ENCODE results near the gene RAI1.

RAI1 gene

GRCh38 chr17:17714261-17714866, 33.1 kb downstream of the RAI1 start:
- DNase-seq (ENCODE audit: insufficient read length, low spot score) (no peak), FAIRE-seq (peak; percentile 52)

- FAIRE-seq, result no peak
- DNase-seq (ENCODE audit: insufficient read length, low spot score), result no peak
Observed at GRCh38 chr17:17714879-17715278, 33.6 kb downstream of the RAI1 start.

GRCh38 chr17:17716837-17717523, 35.7 kb downstream of the RAI1 start:
- DNase-seq (ENCODE audit: insufficient read length, low spot score) (no peak), FAIRE-seq (no peak)

GRCh38 chr17:17718251-17718650, 37.0 kb downstream of the RAI1 start:
- FAIRE-seq (no peak), DNase-seq (ENCODE audit: insufficient read length, low spot score) (no peak)

GRCh38 chr17:17719199-17719940, 38.1 kb downstream of the RAI1 start:
- FAIRE-seq (no peak), DNase-seq (ENCODE audit: insufficient read length, low spot score) (no peak)

- DNase-seq (ENCODE audit: insufficient read length, low spot score), result no peak
- FAIRE-seq, result no peak
Observed at GRCh38 chr17:17719966-17720543, 38.8 kb downstream of the RAI1 start.

- FAIRE-seq, result no peak
Observed at GRCh38 chr17:17721140-17721668, 39.9 kb downstream of the RAI1 start.

GRCh38 chr17:17722081-17722905, 41.0 kb downstream of the RAI1 start:
- no peak for FAIRE-seq
- no peak for DNase-seq (ENCODE audit: insufficient read length, low spot score)

More at GRCh38 chr17:17721140-17721668, 39.9 kb downstream of the RAI1 start:
- no peak for DNase-seq (ENCODE audit: insufficient read length, low spot score)

- FAIRE-seq (no peak), DNase-seq (ENCODE audit: insufficient read length, low spot score) (no peak)
Observed at GRCh38 chr17:17722906-17723353, 41.7 kb downstream of the RAI1 start.

- DNase-seq (ENCODE audit: insufficient read length, low spot score) (peak; percentile 65), FAIRE-seq (no peak)
Observed at GRCh38 chr17:17723354-17724261, 42.4 kb downstream of the RAI1 start.

- peak; percentile 75 for FAIRE-seq
- DNase-seq (ENCODE audit: insufficient read length, low spot score), result peak; percentile 84
Observed at GRCh38 chr17:17724307-17725010, 43.2 kb downstream of the RAI1 start.

- FAIRE-seq (peak; percentile 39), DNase-seq (ENCODE audit: insufficient read length, low spot score) (no peak)
Observed at GRCh38 chr17:17725011-17725751, 43.9 kb downstream of the RAI1 start.

GRCh38 chr17:17725752-17726457, 44.6 kb downstream of the RAI1 start:
- FAIRE-seq (no peak), DNase-seq (ENCODE audit: insufficient read length, low spot score) (no peak)

GRCh38 chr17:17726458-17727060, 45.3 kb downstream of the RAI1 start:
- no peak for FAIRE-seq
- no peak for DNase-seq (ENCODE audit: insufficient read length, low spot score)

GRCh38 chr17:17727111-17727659, 45.9 kb downstream of the RAI1 start:
- no peak for FAIRE-seq

GRCh38 chr17:17728146-17728545, 46.9 kb downstream of the RAI1 start:
- DNase-seq (ENCODE audit: insufficient read length, low spot score) (no peak), FAIRE-seq (no peak)

More at GRCh38 chr17:17727111-17727659, 45.9 kb downstream of the RAI1 start:
- DNase-seq (ENCODE audit: insufficient read length, low spot score), result no peak

All from GM19239 (cell line).